GM12878 (cell line): ENCODE measurements around the gene RALGDS. TPM values are rescaled to one million over a fixed set of nuclear protein-coding genes. Genes with fewer than 3 reads are reported as not detected.
A peak's percentile ranks its signal among the peaks of the same experiment; 100 is the strongest.

Experiments used
- ATF2 ChIP-seq: IDR thresholded peaks from 2 replicates; pipeline ENCODE4 v1.6.1; 2012; ENCODE audit warnings: low read length, inconsistent platforms
- BACH1 ChIP-seq: fragments of 450-650 bp; IDR thresholded peaks from 2 replicates; pipeline ENCODE4 v1.6.1; 2017; ENCODE audit warnings: mild to moderate bottlenecking, borderline replicate concordance
- CBFB ChIP-seq: IDR thresholded peaks from 2 replicates; pipeline ENCODE4 v1.6.1; 2016; ENCODE audit warnings: antibody characterized with exemption, low read depth
- CHD4 ChIP-seq: fragments of 200-600 bp; sonication (generic); IDR thresholded peaks from 2 replicates; pipeline ENCODE4 v1.6.1; 2016; ENCODE audit warnings: mild to moderate bottlenecking
- EED ChIP-seq: sonication (generic); IDR thresholded peaks from 2 replicates; pipeline ENCODE4 v1.6.1; 2016; ENCODE audit warnings: antibody characterized with exemption, low read depth
- EZH2 ChIP-seq: IDR thresholded peaks from 2 replicates; pipeline ENCODE4 v1.6.1; 2012; ENCODE audit warnings: low read depth, mild to moderate bottlenecking, control low read depth, inconsistent platforms, low read length, borderline replicate concordance; ENCODE audit not compliant: control insufficient read depth
- IKZF2 ChIP-seq, 2 experiments: fragments of 450-650 bp; IDR thresholded peaks; 2 replicates each; pipeline ENCODE4 v1.6.1; 2017; ENCODE audit warnings: mild to moderate bottlenecking in 2 of 2, moderate library complexity in 2 of 2
- JUNB ChIP-seq: IDR thresholded peaks from 2 replicates; pipeline ENCODE4 v1.6.1; 2016; ENCODE audit warnings: antibody characterized with exemption, mild to moderate bottlenecking
- KDM1A ChIP-seq: fragments of 200-600 bp; sonication (generic); IDR thresholded peaks from 2 replicates; pipeline ENCODE4 v1.6.1; 2016; ENCODE audit warnings: borderline replicate concordance
- LARP7 ChIP-seq: fragments of 450-650 bp; IDR thresholded peaks from 2 replicates; pipeline ENCODE4 v1.6.1; 2017; ENCODE audit warnings: mild to moderate bottlenecking
- MEF2B ChIP-seq: fragments of 450-650 bp; IDR thresholded peaks from 2 replicates; pipeline ENCODE4 v1.6.1; 2018; ENCODE audit warnings: mild to moderate bottlenecking, moderate library complexity; ENCODE audit not compliant: partially characterized antibody, poor library complexity, severe bottlenecking
- MYB ChIP-seq: fragments of 150-350 bp; IDR thresholded peaks from 2 replicates; pipeline ENCODE4 v1.6.1; 2014; ENCODE audit warnings: mild to moderate bottlenecking, low read depth, low read length, borderline replicate concordance
- PAX5 ChIP-seq: IDR thresholded peaks from 2 replicates; pipeline ENCODE4 v1.6.1; 2011; ENCODE audit warnings: low read depth, low read length, borderline replicate concordance
- PML ChIP-seq: IDR thresholded peaks from 2 replicates; pipeline ENCODE4 v1.6.1; 2012; ENCODE audit warnings: low read length, inconsistent platforms
- POLR2A ChIP-seq: IDR thresholded peaks from 2 replicates; pipeline ENCODE4 v1.6.1; 2011; ENCODE audit warnings: low read depth, mild to moderate bottlenecking, low read length
- RB1 ChIP-seq: fragments of 450-650 bp; formaldehyde crosslinking; IDR thresholded peaks from 2 replicates; pipeline ENCODE4 v1.6.1; 2017; ENCODE audit warnings: mild to moderate bottlenecking, borderline replicate concordance
- RCOR1 ChIP-seq: conservative IDR thresholded peaks from 2 replicates; pipeline ENCODE4 v1.6.1; 2012; ENCODE audit warnings: low read depth, low read length, improper control_type of control experiment
- SREBF2 ChIP-seq: IDR thresholded peaks from 2 replicates; pipeline ENCODE4 v1.6.1; 2012; ENCODE audit warnings: mild to moderate bottlenecking, low read length
- STAT1 ChIP-seq: fragments of 450-650 bp; conservative IDR thresholded peaks from 2 replicates; pipeline ENCODE4 v1.6.1; 2014; ENCODE audit warnings: antibody characterized with exemption, mild to moderate bottlenecking
- STAT3 ChIP-seq: IDR thresholded peaks from 2 replicates; pipeline ENCODE4 v1.6.1; 2011; ENCODE audit warnings: low read depth, low read length, improper control_type of control experiment
- TAF1 ChIP-seq: IDR thresholded peaks from 2 replicates; pipeline ENCODE4 v1.6.1; 2011; ENCODE audit warnings: mild to moderate bottlenecking, low read depth, low read length, borderline replicate concordance
- ZBED1 ChIP-seq: IDR thresholded peaks from 2 replicates; pipeline ENCODE4 v1.6.1; 2016; ENCODE audit warnings: borderline replicate concordance
- ZNF207 ChIP-seq: fragments of 450-650 bp; IDR thresholded peaks from 2 replicates; pipeline ENCODE4 v1.6.1; 2014; ENCODE audit warnings: antibody characterized with exemption, mild to moderate bottlenecking, borderline replicate concordance
- ZNF622 ChIP-seq: fragments of 450-650 bp; IDR thresholded peaks from 2 replicates; pipeline ENCODE4 v1.6.1; 2017; ENCODE audit warnings: mild to moderate bottlenecking, inconsistent platforms
- polyA plus RNA-seq, 11 experiments: library from polyadenylated mRNA; depleted of rRNA in 4 of 11; unstranded in 6 of 11; stranded (reverse) in 5 of 11; fragments of >200 nt; fragmentation: Nextera tagmentation in 4 of 11; fragmentation: Illumina TruSeq in 1 of 11; extraction: Ambion mirVana in 4 of 11; extraction: Trizol in 1 of 11; gene quantifications; 1 replicate in 1 of 11; 2 replicates in 10 of 11; pipeline versions ENCODE4 v1.2.1 to v1.2.3, GENCODE V29; 2011 to 2016; ENCODE audit warnings: inconsistent platforms in 2 of 11, missing spikeins in 2 of 11, low read depth in 1 of 11
- total RNA-seq, 4 experiments: library from RNA; depleted of rRNA in 3 of 4; stranded (reverse); fragments of >200 nt in 3 of 4; fragmentation: Illumina TruSeq in 1 of 4; extraction: Trizol in 1 of 4; gene quantifications; 2 replicates each; pipeline versions ENCODE4 v1.2.1 to v1.2.3, GENCODE V29; 2013 to 2021
- TF ChIP-seq, protein P1 (sequence below): fragments of 450-650 bp; formaldehyde crosslinking; IDR thresholded peaks from 2 replicates; pipeline ENCODE4 v1.4.0; 2022; ENCODE audit warnings: mild to moderate bottlenecking, moderate library complexity
- TF ChIP-seq, protein P2 (sequence below): IDR thresholded peaks from 2 replicates; pipeline ENCODE4 v1.6.1; 2011; ENCODE audit warnings: low read depth, low read length, improper control_type of control experiment, borderline replicate concordance

The RALGDS gene
- total and polyA plus RNA-seq, 10 of the 15 experiments (the other 5 are each of a cell fraction or from before 2014, with no cell fraction given): 1.3 to 48.6 (median 21.2) TPM

GRCh38 chr9:133141833-133142595 lies 21.0 kb upstream of the RALGDS start (continued):
- TF ChIP-seq, protein P1, sequence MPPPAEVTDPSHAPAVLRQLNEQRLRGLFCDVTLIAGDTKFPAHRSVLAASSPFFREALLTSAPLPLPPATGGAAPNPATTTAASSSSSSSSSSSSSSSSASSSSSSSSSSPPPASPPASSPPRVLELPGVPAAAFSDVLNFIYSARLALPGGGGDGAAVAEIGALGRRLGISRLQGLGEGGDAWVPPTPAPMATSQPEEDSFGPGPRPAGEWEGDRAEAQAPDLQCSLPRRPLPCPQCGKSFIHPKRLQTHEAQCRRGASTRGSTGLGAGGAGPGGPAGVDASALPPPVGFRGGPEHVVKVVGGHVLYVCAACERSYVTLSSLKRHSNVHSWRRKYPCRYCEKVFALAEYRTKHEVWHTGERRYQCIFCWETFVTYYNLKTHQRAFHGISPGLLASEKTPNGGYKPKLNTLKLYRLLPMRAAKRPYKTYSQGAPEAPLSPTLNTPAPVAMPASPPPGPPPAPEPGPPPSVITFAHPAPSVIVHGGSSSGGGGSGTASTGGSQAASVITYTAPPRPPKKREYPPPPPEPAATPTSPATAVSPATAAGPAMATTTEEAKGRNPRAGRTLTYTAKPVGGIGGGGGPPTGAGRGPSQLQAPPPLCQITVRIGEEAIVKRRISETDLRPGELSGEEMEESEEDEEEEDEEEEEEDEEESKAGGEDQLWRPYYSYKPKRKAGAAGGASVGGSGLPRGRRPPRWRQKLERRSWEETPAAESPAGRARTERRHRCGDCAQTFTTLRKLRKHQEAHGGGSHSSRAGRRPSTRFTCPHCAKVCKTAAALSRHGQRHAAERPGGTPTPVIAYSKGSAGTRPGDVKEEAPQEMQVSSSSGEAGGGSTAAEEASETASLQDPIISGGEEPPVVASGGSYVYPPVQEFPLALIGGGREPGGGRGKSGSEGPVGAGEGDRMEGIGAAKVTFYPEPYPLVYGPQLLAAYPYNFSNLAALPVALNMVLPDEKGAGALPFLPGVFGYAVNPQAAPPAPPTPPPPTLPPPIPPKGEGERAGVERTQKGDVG (CRISPR knock-in tag): no peak
- TF ChIP-seq SREBF2: no peak
- TF ChIP-seq KDM1A: no peak
- TF ChIP-seq EZH2: no peak
- no peak for TF ChIP-seq BACH1
- 0 out of 2 replicates have a peak, but pooled peaks have one; percentile 14 for TF ChIP-seq EED
- no peak for TF ChIP-seq PML
- TF ChIP-seq TAF1: no peak
- peak; percentile 5; the same call in 1 of the 2 replicates for TF ChIP-seq PAX5
- TF ChIP-seq POLR2A: no peak
- TF ChIP-seq ATF2: no peak
- TF ChIP-seq ZBED1: no peak
- TF ChIP-seq ZNF622: no peak
- TF ChIP-seq JUNB: no peak
- TF ChIP-seq RB1: no peak
- no peak for TF ChIP-seq CHD4
- TF ChIP-seq ZNF207: no peak
- TF ChIP-seq STAT1: no peak
- TF ChIP-seq IKZF2 (IDR thresholded peaks at IDR 0.05): 0 out of 4 replicates have a peak, but pooled peaks of 1 of the 2 experiments have one; percentile 12
- TF ChIP-seq STAT3: no peak
- TF ChIP-seq MYB: no peak
- TF ChIP-seq CBFB: no peak
- 0 out of 2 replicates have a peak, but pooled peaks have one; percentile 47 for TF ChIP-seq LARP7
- TF ChIP-seq RCOR1: no peak
- TF ChIP-seq, protein P2, sequence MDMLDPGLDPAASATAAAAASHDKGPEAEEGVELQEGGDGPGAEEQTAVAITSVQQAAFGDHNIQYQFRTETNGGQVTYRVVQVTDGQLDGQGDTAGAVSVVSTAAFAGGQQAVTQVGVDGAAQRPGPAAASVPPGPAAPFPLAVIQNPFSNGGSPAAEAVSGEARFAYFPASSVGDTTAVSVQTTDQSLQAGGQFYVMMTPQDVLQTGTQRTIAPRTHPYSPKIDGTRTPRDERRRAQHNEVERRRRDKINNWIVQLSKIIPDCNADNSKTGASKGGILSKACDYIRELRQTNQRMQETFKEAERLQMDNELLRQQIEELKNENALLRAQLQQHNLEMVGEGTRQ: no peak; the same call in 1 of the 2 replicates
- TF ChIP-seq MEF2B: no peak
